Esophagus squamous epithelium (tissue), 5 donors: Measurements from ENCODE around the gene CPA5. TPM values are rescaled to one million over a fixed set of nuclear protein-coding genes. Genes with fewer than 3 reads are reported as not detected.

Experiments used
- DNase-seq: peaks from one replicate; lab custom pipeline; 2025; lab: John Stamatoyannopoulos, UW
- H3K27ac ChIP-seq, 4 donors: fragments of 200-600 bp; sonication (generic); one replicate each; pipeline ENCODE4 v1.5.1; 2016 to 2019; ENCODE audit warnings: mild to moderate bottlenecking in 1 of 4
- H3K27me3 ChIP-seq, 4 donors: fragments of 200-600 bp; sonication (generic); 1 replicate in 3 of 4; 2 replicates in 1 of 4; pipeline versions ENCODE4 v1.5.1 to v1.6.0; 2017 to 2021; ENCODE audit warnings: antibody characterized with exemption in 1 of 4
- H3K36me3 ChIP-seq, 3 donors: fragments of 200-600 bp; sonication (generic); one replicate each; pipeline ENCODE4 v1.5.1; 2016 to 2019
- H3K4me1 ChIP-seq, 3 donors: fragments of 200-600 bp; sonication (generic); one replicate each; pipeline ENCODE4 v1.5.1; 2017 to 2019
- H3K4me3 ChIP-seq, 4 donors: fragments of 200-600 bp; sonication (generic); 1 replicate in 3 of 4; 2 replicates in 1 of 4; pipeline ENCODE4 v1.5.1; 2016 to 2019; ENCODE audit warnings: mild to moderate bottlenecking in 2 of 4, moderate library complexity in 1 of 4
- H3K9me3 ChIP-seq, 3 donors: fragments of 200-600 bp; sonication (generic); one replicate each; pipeline ENCODE4 v1.5.1; 2016 to 2019
- POLR2A ChIP-seq, 4 donors: fragments of 450-650 bp; IDR thresholded peaks; one replicate each; pipeline ENCODE4 v1.6.1; 2017; ENCODE audit warnings: antibody characterized with exemption in 4 of 4, mild to moderate bottlenecking in 4 of 4, moderate library complexity in 3 of 4
- WGBS, 2 donors: methylation state at CpG; one replicate each; pipeline ENCODE4 v1.1.5; 2018; 5-methylcytosine and 5-hydroxymethylcytosine counted together
- intact Hi-C: fragments of 100-400 bp; cut with DNase I; formaldehyde crosslinking; loops from one replicate; pipeline ENCODE4 v1.15.0; 2022
- total RNA-seq, 4 donors: library from RNA; depleted of rRNA; stranded (reverse); fragments of >200 nt; gene quantifications; one replicate each; pipeline ENCODE4 v1.1.0, GENCODE V29; 2016
- TF ChIP-seq, protein P1 (sequence below), 6 experiments: fragments of 450-650 bp in 4 of 6; fragments of 200-600 bp in 2 of 6; sonication (generic) in 2 of 6; IDR thresholded peaks; one replicate each; pipeline ENCODE4 v1.5.1; 2016 to 2019; ENCODE audit warnings: antibody characterized with exemption in 6 of 6, mild to moderate bottlenecking in 4 of 6, moderate library complexity in 4 of 6
- donor health status: DM: yes; HTN: yes; CAD: no.

The CPA5 gene
- total RNA-seq, 4 donors from 2014 or later = not detected

DNA sequence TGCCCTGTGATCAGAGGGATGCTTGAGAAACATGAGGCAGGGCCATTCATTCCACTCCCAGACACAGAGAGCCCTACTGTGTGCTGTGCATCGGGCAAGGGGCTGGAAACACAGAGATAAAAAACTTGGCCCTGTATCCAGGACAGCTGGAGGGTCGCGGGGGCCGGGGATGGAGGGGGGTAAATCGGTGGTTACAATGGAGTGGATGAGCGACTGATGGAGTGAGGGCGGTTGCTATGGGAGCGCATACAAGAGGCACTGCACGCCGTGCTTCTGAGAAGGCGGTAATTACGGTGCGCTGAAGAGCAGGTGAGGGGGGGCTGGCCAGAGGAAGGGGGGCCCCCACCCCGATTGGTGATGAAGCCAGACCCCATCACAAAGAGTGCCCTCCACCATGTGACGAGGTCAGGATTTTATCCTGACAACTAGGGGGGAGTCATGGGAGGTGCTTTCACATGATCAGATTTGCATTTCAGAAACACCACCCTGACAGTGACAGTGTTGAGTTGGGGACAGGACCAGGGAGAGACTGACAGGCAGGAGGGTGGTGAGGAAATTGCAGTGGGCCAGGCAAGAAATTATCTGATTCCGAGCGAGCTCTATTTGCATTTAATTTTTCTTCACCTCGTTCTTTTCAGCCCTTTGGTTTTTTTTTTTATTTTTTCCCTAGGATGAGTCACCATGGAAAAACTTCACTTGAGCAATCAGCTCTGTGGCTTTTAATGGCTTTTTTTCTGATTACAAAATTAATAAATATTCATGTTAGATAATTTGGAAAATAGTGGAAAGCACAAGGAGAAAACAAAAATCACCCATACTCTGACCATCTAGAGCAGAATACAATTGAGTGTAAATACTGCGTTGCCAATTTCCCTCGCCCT, 7.8 kb downstream of the CPA5 start:
- DNase-seq = no peak
- H3K36me3 ChIP-seq = no peaks in the 10 kb centered on the region
- H3K9me3 ChIP-seq = no peaks in the 10 kb centered on the region
- peaks cover 0 to 7% (median 0%) of the 10 kb centered on the region in 4 donors for H3K27me3 ChIP-seq
- 39 to 57% methylated on average over 19 to 20 of the region's 20 CpGs for WGBS, 2 donors
- peaks cover 11 to 58% (median 34%) of the 10 kb centered on the region in 3 donors for H3K4me1 ChIP-seq
- peak overlapping the region; percentile 49 to 84 (median 71) for H3K27ac ChIP-seq
- H3K4me3 ChIP-seq = peak overlapping the region in 1 of 4 donors; percentile 19
- intact Hi-C loops = no loop called here
- TF ChIP-seq, protein P1, sequence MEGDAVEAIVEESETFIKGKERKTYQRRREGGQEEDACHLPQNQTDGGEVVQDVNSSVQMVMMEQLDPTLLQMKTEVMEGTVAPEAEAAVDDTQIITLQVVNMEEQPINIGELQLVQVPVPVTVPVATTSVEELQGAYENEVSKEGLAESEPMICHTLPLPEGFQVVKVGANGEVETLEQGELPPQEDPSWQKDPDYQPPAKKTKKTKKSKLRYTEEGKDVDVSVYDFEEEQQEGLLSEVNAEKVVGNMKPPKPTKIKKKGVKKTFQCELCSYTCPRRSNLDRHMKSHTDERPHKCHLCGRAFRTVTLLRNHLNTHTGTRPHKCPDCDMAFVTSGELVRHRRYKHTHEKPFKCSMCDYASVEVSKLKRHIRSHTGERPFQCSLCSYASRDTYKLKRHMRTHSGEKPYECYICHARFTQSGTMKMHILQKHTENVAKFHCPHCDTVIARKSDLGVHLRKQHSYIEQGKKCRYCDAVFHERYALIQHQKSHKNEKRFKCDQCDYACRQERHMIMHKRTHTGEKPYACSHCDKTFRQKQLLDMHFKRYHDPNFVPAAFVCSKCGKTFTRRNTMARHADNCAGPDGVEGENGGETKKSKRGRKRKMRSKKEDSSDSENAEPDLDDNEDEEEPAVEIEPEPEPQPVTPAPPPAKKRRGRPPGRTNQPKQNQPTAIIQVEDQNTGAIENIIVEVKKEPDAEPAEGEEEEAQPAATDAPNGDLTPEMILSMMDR (IDR thresholded peaks at IDR 0.05) = no peak
- no peak for TF ChIP-seq POLR2A (IDR thresholded peaks at IDR 0.05)

DNA sequence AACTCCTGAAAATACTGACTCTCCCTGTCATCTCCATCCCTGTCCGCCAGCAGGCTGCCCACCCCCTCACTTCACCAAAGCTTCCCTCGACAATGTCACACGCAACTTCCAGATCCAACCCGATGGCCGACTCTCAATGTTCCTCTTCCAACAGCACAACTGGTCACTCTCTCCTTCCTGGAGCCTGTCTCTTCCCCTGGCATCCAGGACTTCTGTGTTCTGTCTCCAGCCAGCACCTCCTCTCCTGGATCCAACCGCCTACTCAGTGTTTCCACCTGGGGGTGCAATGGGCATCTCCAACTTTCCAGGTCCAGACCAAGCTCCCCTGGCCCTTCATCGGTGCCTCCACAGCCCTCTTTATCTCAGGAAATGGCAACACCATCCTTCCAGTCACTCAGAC, 8.6 kb downstream of the CPA5 start:
- 84 to 93% methylated on average over 7 of the region's 7 CpGs for WGBS, 2 donors
- Histone ChIP-seq H3K4me3 (no peak overlapping the region), H3K27ac (peak overlapping the region in 3 of 4 donors; percentile 40 to 72 (median 56)), H3K27me3 (peaks cover 0 to 7% (median 0%) of the 10 kb centered on the region in 4 donors), H3K9me3 (no peaks in the 10 kb centered on the region), H3K36me3 (no peaks in the 10 kb centered on the region), H3K4me1 (peaks cover 11 to 60% (median 35%) of the 10 kb centered on the region in 3 donors)
- DNase-seq = no peak
- TF ChIP-seq POLR2A (IDR thresholded peaks at IDR 0.05) = no peak
- intact Hi-C loops = no loop called here

DNA sequence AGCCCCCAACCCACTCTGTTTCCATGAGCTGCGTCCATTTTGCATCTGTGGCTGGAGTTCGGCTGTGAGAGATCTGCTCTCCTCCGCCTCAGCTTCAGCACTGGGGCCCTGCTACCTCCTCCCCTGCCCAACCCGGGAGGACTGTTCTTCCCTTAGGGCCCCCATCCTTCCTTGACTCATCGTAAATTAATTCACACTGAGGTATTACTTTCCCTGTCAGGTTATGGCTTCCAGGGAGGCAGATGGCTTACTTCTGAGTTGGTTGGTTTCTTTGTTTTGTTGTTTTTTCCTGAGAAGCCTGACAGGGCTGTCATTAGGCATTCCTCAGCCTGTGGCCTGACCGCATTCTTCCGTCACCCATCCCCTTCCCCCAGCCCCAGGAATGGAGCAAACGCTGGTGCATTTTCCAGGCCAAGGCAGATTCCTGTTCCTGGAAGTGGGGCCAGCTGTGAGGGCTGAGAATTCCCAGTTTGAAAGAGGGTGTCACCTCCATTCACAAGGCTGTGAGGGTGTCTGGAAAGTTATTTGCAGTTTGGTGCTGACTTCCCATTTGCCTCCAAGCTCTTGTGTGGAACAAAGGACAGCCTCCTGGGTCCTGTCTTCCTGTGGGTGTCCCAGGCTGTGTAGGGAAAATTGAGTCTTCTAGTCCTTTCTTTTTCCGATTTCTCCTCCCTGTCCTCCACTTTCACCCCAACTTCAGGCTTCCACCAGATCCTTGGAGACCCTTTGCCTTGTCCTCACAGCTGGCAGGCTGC, 11.7 kb downstream of the CPA5 start:
- no peaks in the 10 kb centered on the region for H3K36me3 ChIP-seq
- no peak for DNase-seq
- peaks cover 11 to 65% (median 31%) of the 10 kb centered on the region in 3 donors for H3K4me1 ChIP-seq
- H3K27me3 ChIP-seq = no peaks in the 10 kb centered on the region
- H3K9me3 ChIP-seq = peaks cover 0 to 14% (median 3%) of the 10 kb centered on the region in 3 donors
- peak overlapping the region; percentile 67 to 86 (median 80) for H3K27ac ChIP-seq
- intact Hi-C loops = no loop called here
- H3K4me3 ChIP-seq = peak overlapping the region in 1 of 4 donors; percentile 22
- TF ChIP-seq, protein P1 (IDR thresholded peaks at IDR 0.05) = no peak
- no peak for TF ChIP-seq POLR2A (IDR thresholded peaks at IDR 0.05)
- 29 to 36% methylated on average over 7 to 8 of the region's 9 CpGs for WGBS, 2 donors

DNA sequence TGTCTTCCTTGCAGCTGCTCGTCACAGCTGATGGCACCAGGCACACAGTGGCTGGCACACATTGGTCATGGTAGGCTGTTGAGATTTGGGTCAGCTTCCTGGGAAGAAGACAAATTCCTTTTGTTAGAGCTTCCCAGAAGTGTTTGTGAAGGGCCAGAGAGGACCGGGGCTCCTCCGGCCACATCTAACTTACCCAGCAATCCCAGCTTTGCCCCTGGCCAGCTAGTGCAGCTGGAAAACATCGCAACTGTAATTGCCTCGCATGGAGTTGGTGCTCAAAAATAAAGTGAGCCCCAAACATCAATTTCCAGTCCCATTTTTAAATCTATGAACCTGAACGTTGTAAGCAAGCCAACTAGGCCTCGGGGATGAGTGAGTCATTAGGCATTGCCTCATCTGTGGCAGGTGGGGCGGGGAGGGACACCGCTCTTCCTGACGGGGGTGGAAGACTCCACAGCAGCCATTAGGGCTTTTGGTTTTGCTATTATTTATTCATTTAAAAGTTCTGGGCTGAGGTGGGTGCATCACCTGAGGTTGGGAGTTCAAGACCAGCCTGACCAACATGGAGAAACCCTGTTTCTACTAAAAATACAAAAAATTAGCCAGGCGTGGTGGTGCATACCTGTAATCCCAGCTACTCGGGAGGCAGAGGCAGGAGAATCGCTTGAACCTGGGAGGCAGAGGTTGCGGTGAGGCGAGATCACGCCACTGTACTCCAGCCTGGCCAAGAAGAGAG, 12.4 kb downstream of the CPA5 start:
- Histone ChIP-seq H3K9me3 (peaks cover 0 to 14% (median 3%) of the 10 kb centered on the region in 3 donors), H3K4me3 (peak overlapping the region in 1 of 4 donors; percentile 22), H3K36me3 (no peaks in the 10 kb centered on the region), H3K27me3 (no peaks in the 10 kb centered on the region), H3K4me1 (peaks cover 11 to 59% (median 25%) of the 10 kb centered on the region in 3 donors), H3K27ac (peak overlapping the region; percentile 67 to 86 (median 80))
- no peak for DNase-seq
- intact Hi-C loops = no loop called here
- WGBS, 2 donors = 40 to 50% methylated on average over 9 to 16 of the region's 16 CpGs
- TF ChIP-seq POLR2A (IDR thresholded peaks at IDR 0.05) = no peak
- TF ChIP-seq, protein P1 (IDR thresholded peaks at IDR 0.05) = peak in 1 of 6 experiments; percentile 6

DNA sequence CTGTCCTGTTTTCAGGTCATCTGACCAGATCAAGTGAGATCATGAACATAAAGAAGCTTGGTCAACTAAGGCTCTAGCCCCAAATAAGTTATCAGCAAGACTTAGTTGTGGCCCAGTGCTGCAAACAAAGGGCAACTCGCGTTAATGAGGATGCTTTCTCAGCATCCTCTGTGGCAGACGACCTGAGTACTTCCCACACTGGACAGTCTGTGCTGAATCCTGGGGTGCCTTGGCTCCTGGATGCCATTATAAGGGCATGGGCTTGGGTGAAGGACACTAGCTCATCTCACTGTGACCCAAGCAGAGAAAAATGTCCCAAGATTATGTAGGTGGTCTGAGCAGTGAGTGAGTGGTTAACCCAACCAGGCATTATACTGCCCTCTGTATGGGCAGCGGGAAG, 13.9 kb downstream of the CPA5 start:
- 98 to 100% methylated on average over 4 of the region's 4 CpGs for WGBS, 2 donors
- no peaks in the 10 kb centered on the region for H3K36me3 ChIP-seq
- H3K4me3 ChIP-seq = no peak overlapping the region
- H3K27ac ChIP-seq = no peak overlapping the region
- no peaks in the 10 kb centered on the region for H3K27me3 ChIP-seq
- DNase-seq = no peak
- intact Hi-C loops = no loop called here
- peaks cover 0 to 14% (median 3%) of the 10 kb centered on the region in 3 donors for H3K9me3 ChIP-seq
- peaks cover 17 to 54% (median 24%) of the 10 kb centered on the region in 3 donors for H3K4me1 ChIP-seq
- TF ChIP-seq, protein P1 (IDR thresholded peaks at IDR 0.05) = no peak
- TF ChIP-seq POLR2A (IDR thresholded peaks at IDR 0.05) = no peak
